Measurements from ENCODE around the gene CDY2A. TPM values are rescaled to one million over a fixed set of nuclear protein-coding genes. Genes with fewer than 3 reads are reported as not detected.
"Not testable (repeated sequence)": the region's sequence is repeated elsewhere in the genome, so short reads cannot be mapped to it uniquely, and the experiment has no call there.

Gene CDY2A
- not detected for polyA plus RNA-seq (2013, experiment 1 of 2; ENCODE audit: insufficient read length)
- polyA plus RNA-seq (2013, experiment 2 of 2; ENCODE audit: insufficient read length): not detected

- not testable (repeated sequence) for DNase-seq
These were observed at the start of gene CDY2A for GRCh38 chrY:18025487-18025886. TSS of gene CDY2A (plus strand) at chrY:18025787. CDS start at chrY:18026115, 328 bp downstream.

GRCh38 chrY:17997586-17997985 is 28.0 kb upstream of the CDY2A start:
- not testable (repeated sequence) for DNase-seq

GRCh38 chrY:17998266-17998665 is 27.3 kb upstream of the CDY2A start:
- DNase-seq: not testable (repeated sequence)

GRCh38 chrY:18023897-18024296 is 1.7 kb upstream of the CDY2A start:
- not testable (repeated sequence) for DNase-seq

GRCh38 chrY:18028845-18029244 is 3.3 kb downstream of the CDY2A start:
- not testable (repeated sequence) for DNase-seq

GRCh38 chrY:18030178-18030577 is 4.6 kb downstream of the CDY2A start:
- not testable (repeated sequence) for DNase-seq

- DNase-seq: not testable (repeated sequence)
These were observed 8.7 kb downstream of the CDY2A start for GRCh38 chrY:18034100-18034814.

GRCh38 chrY:18034864-18035263 is 9.3 kb downstream of the CDY2A start:
- not testable (repeated sequence) for DNase-seq

GRCh38 chrY:18044990-18045389 is 19.4 kb downstream of the CDY2A start:
- not testable (repeated sequence) for DNase-seq

- not testable (repeated sequence) for DNase-seq
These were observed 22.8 kb downstream of the CDY2A start for GRCh38 chrY:18048149-18049040.

- not testable (repeated sequence) for DNase-seq
These were observed 23.5 kb downstream of the CDY2A start for GRCh38 chrY:18049061-18049460.

- not testable (repeated sequence) for DNase-seq
These were observed 30.9 kb downstream of the CDY2A start for GRCh38 chrY:18056473-18056872.

GRCh38 chrY:18073464-18073863 is 47.9 kb downstream of the CDY2A start:
- not testable (repeated sequence) for DNase-seq
